ENCODE results near the gene SLC2A8.

SLC2A8 gene

GRCh38 chr9:127380479-127380878 is 16.5 kb upstream of the SLC2A8 start:
- H3K4me2 ChIP-seq (ENCODE audit: low read depth, low read length), result no peak overlapping the region
- H3F3A ChIP-seq (ENCODE audit: insufficient read depth, low read length), result no peaks in the 10 kb centered on the region
- H2AFZ ChIP-seq (ENCODE audit: low read length), result no peak overlapping the region
- no peak overlapping the region for H3K4me3 ChIP-seq (ENCODE audit: low read length)
- H3K9me3 ChIP-seq (replicated peaks; ENCODE audit: insufficient read depth, low read length), result no peaks in the 10 kb centered on the region
- no peaks in the 10 kb centered on the region for H3K9me2 ChIP-seq (replicated peaks; ENCODE audit: insufficient read depth, low read length)
- H3K27me3 ChIP-seq (replicated peaks; ENCODE audit: insufficient read depth, low read length), result no peaks in the 10 kb centered on the region
- no peaks in the 10 kb centered on the region for H3K36me3 ChIP-seq (replicated peaks; ENCODE audit: insufficient read depth, low read length)
- H3K27ac ChIP-seq (ENCODE audit: low read length), result no peak overlapping the region
- DNase-seq, result no peak
- TF ChIP-seq EZH2phosphoT487 (IDR thresholded peaks at IDR 0.05; ENCODE audit: low read length), result no peak
- no peak for TF ChIP-seq EZH2 (optimal IDR thresholded peaks at IDR 0.05; ENCODE audit: low read depth, low read length)
- no peak for TF ChIP-seq CTCF (IDR thresholded peaks at IDR 0.05; ENCODE audit: low read length)
- H3K79me2 ChIP-seq (ENCODE audit: low read length), result no peaks in the 10 kb centered on the region
- H3K9ac ChIP-seq (ENCODE audit: low read length), result no peak overlapping the region
- H3K4me1 ChIP-seq (ENCODE audit: low read length), result no peaks in the 10 kb centered on the region
- no peaks in the 10 kb centered on the region for H4K20me1 ChIP-seq (ENCODE audit: insufficient read depth, low read length)

DNA sequence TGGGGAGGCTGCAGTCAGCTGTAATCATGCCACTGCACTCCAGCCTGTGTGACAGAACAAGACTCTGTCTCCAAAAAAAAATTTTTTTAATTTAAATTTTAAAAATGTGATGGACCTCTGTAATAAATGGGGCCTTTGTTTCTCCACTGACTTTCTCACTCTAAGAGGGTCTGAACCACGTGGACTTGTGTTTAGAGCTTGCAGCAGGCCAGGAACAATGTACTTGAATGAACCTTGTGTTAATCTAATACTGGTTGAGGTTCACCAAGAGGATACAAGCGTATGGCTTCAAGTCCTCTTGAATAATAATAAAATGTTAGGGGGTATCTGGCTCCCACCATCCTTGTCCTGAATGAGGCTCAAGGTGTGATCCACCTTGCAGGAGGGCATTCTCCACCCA is 14.4 kb upstream of the SLC2A8 start:
- H3K27me3 ChIP-seq (replicated peaks; ENCODE audit: insufficient read depth, low read length), result no peaks in the 10 kb centered on the region
- no peak overlapping the region for H3K9ac ChIP-seq (ENCODE audit: low read length)
- H3K9me2 ChIP-seq (replicated peaks; ENCODE audit: insufficient read depth, low read length), result no peaks in the 10 kb centered on the region
- H4K20me1 ChIP-seq (ENCODE audit: insufficient read depth, low read length), result no peaks in the 10 kb centered on the region
- no peak overlapping the region for H3K4me3 ChIP-seq (ENCODE audit: low read length)
- H3K79me2 ChIP-seq (ENCODE audit: low read length), result no peaks in the 10 kb centered on the region
- TF ChIP-seq CTCF (IDR thresholded peaks at IDR 0.05; ENCODE audit: low read length) (no peak), EZH2phosphoT487 (IDR thresholded peaks at IDR 0.05; ENCODE audit: low read length) (no peak), EZH2 (optimal IDR thresholded peaks at IDR 0.05; ENCODE audit: low read depth, low read length) (no peak)
- H3F3A ChIP-seq (ENCODE audit: insufficient read depth, low read length), result no peaks in the 10 kb centered on the region
- H3K4me2 ChIP-seq (ENCODE audit: low read depth, low read length), result no peak overlapping the region
- H3K27ac ChIP-seq (ENCODE audit: low read length), result no peak overlapping the region
- no peak overlapping the region for H2AFZ ChIP-seq (ENCODE audit: low read length)
- H3K36me3 ChIP-seq (replicated peaks; ENCODE audit: insufficient read depth, low read length), result no peaks in the 10 kb centered on the region
- no peaks in the 10 kb centered on the region for H3K4me1 ChIP-seq (ENCODE audit: low read length)
- no peak for DNase-seq
- H3K9me3 ChIP-seq (replicated peaks; ENCODE audit: insufficient read depth, low read length), result no peaks in the 10 kb centered on the region

- Histone ChIP-seq H3F3A (ENCODE audit: insufficient read depth, low read length) (no peaks in the 10 kb centered on the region), H3K79me2 (ENCODE audit: low read length) (no peaks in the 10 kb centered on the region), H4K20me1 (ENCODE audit: insufficient read depth, low read length) (no peaks in the 10 kb centered on the region), H3K27me3 (replicated peaks; ENCODE audit: insufficient read depth, low read length) (no peaks in the 10 kb centered on the region), H3K9me2 (replicated peaks; ENCODE audit: insufficient read depth, low read length) (no peaks in the 10 kb centered on the region), H3K4me1 (ENCODE audit: low read length) (peaks cover 4% of the 10 kb centered on the region; the same call in 1 of the 2 replicates), H2AFZ (ENCODE audit: low read length) (no peak overlapping the region), H3K4me3 (ENCODE audit: low read length) (no peak overlapping the region), H3K9ac (ENCODE audit: low read length) (no peak overlapping the region), H3K9me3 (replicated peaks; ENCODE audit: insufficient read depth, low read length) (no peaks in the 10 kb centered on the region), H3K36me3 (replicated peaks; ENCODE audit: insufficient read depth, low read length) (no peaks in the 10 kb centered on the region), H3K27ac (ENCODE audit: low read length) (no peak overlapping the region), H3K4me2 (ENCODE audit: low read depth, low read length) (no peak overlapping the region)
- DNase-seq, result no peak
- TF ChIP-seq EZH2 (optimal IDR thresholded peaks at IDR 0.05; ENCODE audit: low read depth, low read length) (no peak), EZH2phosphoT487 (IDR thresholded peaks at IDR 0.05; ENCODE audit: low read length) (no peak), CTCF (IDR thresholded peaks at IDR 0.05; ENCODE audit: low read length) (no peak)
Measured at GRCh38 chr9:127384016-127384730, 12.8 kb upstream of the SLC2A8 start.

Data from MM.1S (cell line).